Endometrial microvascular endothelial cells (primary cell): ENCODE results near the gene USF2. TPM values are rescaled to one million over a fixed set of nuclear protein-coding genes. Genes with fewer than 3 reads are reported as not detected.

Experiments
- in situ Hi-C: cut with HindIII; loops from 2 replicates; pipeline ENCODE4 v1.10.0; 2017; ENCODE audit warnings: low sequenced_read_pairs, low pct_unique_long_range_greater_than_20kb; ENCODE audit errors: inconsistent ontology term
- total RNA-seq: library from RNA; depleted of rRNA; stranded (reverse); fragments of >200 nt; gene quantifications from one replicate; pipeline ENCODE4 v1.2.3, GENCODE V29; 2015; ENCODE audit errors: inconsistent ontology term

Gene USF2
- total RNA-seq, 1 donor from 2014 or later = 61.4 TPM

GRCh38 chr19:35294859-35295791 is 26.4 kb downstream of the USF2 start:
- in situ Hi-C loops = no loop called here

DNA sequence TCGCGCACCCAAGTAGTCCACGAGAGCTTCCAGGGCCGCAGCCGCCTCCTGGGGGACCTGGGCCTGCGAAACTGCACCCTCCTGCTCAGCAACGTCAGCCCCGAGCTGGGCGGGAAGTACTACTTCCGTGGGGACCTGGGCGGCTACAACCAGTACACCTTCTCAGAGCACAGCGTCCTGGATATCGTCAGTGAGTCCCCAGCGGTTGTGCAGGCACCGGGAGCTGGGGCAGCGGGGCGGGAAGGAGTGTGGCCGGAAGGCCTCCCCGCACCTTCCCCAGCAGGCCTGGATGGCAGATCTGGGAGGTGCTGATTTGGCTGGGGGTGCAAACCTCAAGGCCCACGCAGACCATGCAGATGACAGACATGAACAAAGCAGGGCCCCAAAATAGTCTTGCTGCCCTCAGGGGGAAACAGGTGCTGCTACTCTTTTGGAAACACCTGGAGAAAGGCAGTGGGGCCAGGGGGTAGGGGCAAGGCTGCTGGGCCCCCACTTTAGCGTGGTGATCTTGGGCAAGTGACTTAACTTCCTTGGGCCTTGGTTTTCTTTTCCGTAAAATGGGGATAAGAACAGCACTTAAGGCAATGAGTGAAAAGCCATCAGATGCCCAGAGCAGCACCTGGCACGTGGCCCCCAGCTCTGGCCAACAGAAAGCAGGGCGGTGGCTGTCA is 27.2 kb downstream of the USF2 start:
- in situ Hi-C loops = no loop called here

DNA sequence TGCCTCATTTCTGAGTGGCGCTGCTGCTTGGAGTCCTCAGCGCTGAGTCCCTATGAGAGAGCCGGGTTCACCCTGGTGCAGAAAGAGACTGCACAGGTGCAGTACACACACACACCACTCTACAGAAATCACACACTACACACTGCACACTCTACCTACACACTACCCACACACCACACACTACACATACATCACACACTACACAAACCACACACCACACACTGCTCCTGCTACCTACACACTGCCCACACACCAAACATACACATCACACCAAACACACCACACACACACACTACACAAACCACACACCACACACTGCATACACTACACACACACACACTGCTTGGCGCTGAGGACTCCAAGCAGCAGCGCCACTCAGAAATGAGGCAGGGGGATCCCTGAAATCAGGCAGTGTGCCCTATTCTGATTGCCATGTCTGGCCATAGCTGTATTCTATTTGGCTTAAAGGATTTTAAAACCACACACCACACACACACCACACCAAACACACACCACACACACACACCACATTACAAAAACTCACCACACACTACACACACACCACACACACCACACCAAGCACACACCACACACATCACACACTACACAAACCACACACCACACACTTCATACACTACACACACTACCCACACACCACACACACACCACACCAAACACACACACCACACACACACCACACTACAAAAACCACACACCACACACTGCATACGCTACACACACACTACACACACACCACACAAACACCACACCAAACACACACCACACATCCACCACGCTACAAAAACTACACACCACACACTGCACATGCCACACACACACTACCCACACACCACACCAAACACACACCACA is 28.1 kb downstream of the USF2 start:
- in situ Hi-C loops = no loop called here

- in situ Hi-C loops = no loop called here
Measured at GRCh38 chr19:35297515-35297848, 28.7 kb downstream of the USF2 start.

- in situ Hi-C loops = no loop called here
Measured at GRCh38 chr19:35297922-35298321, 29.2 kb downstream of the USF2 start.

- in situ Hi-C loops = no loop called here
Measured at GRCh38 chr19:35298561-35298972, 29.8 kb downstream of the USF2 start.

GRCh38 chr19:35299523-35300338 is 31.0 kb downstream of the USF2 start:
- in situ Hi-C loops = no loop called here

DNA sequence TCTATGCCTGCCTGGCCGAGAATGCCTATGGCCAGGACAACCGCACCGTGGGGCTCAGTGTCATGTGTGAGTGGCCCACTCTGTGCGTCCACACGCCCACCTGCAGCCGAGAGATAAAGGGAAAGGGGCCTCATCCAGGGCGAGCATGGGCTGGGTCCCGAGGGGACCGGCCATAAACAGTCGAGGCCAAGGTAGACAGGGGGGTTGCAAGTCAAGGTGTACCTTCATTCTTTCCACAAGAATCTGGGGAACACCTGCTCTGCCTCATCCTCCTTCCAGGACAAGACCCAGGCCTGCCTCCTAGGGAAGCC is 31.5 kb downstream of the USF2 start:
- in situ Hi-C loops = no loop called here

GRCh38 chr19:35301961-35302360 is 33.2 kb downstream of the USF2 start:
- in situ Hi-C loops = no loop called here

- in situ Hi-C loops = no loop called here
Measured at GRCh38 chr19:35302446-35302845, 33.7 kb downstream of the USF2 start.

- in situ Hi-C loops = no loop called here
Measured at GRCh38 chr19:35303357-35303915, 34.7 kb downstream of the USF2 start.

GRCh38 chr19:35304036-35304435 is 35.3 kb downstream of the USF2 start:
- in situ Hi-C loops = no loop called here

- in situ Hi-C loops = no loop called here
Measured at GRCh38 chr19:35305181-35305580, 36.4 kb downstream of the USF2 start.

DNA sequence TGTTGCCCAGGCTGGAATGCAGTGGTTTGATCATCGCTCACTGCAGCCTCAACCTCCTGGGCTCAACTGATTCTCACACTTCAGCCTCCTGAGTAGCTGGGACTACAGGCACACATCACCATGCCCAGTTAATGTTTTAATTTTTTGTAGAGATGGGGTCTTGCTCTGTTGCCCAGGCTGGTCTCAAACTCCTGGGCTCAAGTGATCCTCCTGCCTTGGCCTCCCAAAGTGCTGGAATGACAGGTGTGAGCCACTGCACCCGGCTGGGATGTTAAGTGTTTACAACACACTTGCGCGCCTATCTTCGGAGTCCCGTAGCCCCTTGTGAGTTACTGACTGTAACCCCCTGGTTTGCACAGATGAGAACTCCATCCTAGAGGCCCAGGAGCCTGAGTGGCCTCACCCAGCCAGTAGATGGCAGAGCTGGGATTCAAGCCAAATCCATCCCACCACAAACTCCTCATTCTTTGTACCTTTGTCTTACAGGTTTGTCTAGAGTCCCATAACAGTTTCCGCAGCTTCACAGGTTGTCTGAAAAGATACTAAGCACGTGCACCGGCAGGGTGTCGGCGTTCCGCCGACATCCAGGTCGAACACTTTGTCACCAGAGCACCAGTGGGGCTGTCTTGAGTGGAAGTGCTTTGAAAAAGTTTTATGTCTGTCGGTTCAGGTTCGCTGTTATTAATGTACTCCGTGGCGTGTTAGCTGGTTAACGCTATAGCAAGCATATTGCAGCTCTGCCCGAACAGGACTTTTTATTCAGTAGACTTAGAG is 37.9 kb downstream of the USF2 start:
- in situ Hi-C loops = no loop called here

GRCh38 chr19:35307931-35308330 is 39.2 kb downstream of the USF2 start:
- in situ Hi-C loops = no loop called here

- in situ Hi-C loops = no loop called here
Measured at GRCh38 chr19:35308910-35309309, 40.1 kb downstream of the USF2 start.

DNA sequence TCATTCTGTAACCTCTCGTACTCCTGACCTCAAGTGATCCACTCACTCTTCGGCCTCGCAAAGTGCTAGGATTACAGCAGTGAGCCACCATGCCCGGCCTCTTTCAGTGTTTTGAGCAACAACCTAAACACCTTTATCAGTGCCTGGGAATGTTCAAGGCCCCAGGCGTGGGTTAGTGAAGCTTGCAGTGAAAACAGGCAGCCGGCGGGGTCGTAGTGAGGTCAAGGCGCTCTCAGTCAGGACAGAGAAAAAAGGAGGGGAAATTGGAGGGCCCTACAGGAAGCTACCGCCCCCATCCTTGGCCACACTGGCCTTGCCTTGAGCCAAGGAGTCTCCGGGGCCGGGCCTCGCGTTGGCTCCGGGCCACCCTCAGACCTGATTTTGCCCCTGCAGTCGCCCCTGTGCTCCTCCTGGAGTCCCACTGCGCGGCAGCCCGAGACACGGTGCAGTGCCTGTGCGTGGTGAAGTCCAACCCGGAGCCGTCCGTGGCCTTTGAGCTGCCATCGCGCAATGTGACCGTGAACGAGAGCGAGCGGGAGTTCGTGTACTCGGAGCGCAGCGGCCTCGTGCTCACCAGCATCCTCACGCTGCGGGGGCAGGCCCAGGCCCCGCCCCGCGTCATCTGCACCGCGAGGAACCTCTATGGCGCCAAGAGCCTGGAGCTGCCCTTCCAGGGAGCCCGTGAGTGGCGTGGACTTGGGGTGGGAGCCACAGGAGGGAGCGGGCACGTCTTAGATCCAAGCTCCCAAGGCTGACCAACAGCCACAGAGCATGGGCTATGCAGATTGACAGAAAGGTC is 40.9 kb downstream of the USF2 start:
- in situ Hi-C loops = no loop called here
